CD4-positive, alpha-beta T cell treated with Interleukin-17A for 4 hours (primary cell): ENCODE results near the gene LDB3.

Experiments used
- DNase-seq: peaks from one replicate; pipeline ENCODE4 v3.0.0-alpha.2; 2020; ENCODE audit warnings: mixed read lengths

The LDB3 gene

GRCh38 chr10:86773498-86773897, 105.2 kb downstream of the LDB3 start:
- DNase-seq: no peak

- DNase-seq: no peak
Measured at GRCh38 chr10:86775056-86775869, 107.0 kb downstream of the LDB3 start.

DNA sequence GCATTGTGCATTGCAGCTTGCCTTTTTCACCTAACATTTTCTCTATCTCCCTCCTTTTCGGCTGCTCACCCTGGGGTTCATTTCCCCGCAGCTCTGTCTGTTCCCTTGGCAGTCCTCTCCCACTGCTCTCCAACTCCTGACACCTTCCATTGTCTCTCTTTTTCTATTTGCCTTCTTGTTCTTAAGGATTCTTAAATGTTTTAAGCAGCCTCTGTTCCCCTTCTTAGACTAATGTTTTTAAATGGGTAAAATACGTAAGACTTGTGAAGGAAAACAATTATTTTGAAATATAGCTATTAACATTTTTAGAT, 107.5 kb downstream of the LDB3 start:
- no peak for DNase-seq

- DNase-seq: no peak
Measured at GRCh38 chr10:86779220-86780017, 111.1 kb downstream of the LDB3 start.

DNA sequence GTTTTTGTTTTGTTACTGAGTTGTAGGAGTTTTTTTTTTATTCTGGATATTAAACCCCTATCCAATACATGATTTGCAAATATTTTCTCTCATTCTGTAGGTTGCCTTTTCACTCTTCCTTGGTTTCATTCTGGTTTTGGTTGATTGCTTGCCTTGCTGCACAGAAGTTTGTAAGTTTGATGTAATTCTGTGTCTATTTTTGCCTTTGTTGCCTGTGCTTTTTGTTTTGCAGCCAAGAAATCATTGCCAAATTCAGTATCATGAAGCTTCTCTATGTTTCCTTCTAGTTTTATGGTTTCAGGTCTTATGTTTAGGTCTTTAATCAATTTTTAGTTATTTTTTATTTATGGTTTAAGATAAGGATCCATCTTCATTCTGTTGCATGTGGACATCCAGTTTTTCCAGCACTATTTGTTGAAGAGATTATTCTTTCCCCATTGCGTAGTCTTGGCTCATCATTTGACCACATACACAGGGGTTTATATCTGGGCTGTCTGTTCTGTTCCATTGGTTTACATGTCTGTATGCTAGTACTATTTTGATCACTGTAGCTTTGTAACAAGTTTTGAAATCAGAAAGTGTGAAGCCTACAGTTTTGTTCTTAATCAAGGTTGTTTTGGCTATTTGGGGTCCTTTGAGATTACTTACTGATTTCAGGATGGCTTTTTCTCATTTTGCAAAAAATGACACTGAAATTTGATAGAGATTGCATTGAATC, 114.5 kb downstream of the LDB3 start:
- DNase-seq: no peak

DNA sequence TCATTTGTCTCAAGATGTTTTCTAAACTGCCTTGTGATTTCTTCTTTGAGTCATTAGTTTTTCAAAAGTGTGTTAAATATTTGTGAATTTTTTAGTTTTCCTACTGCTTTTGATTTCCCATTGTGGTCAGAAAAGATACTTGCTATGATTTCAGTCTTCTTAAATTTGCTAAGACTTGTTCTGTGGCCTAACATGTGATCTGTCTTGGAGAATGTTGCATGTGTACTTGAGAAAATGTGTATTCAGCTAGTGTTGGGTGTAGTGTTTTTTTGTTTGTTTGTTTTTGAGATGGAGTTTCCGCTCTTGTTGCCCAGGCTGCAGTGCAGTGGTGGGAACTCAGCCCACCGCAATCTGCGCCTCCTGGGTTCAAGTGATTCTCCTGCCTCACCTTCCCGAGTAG, 116.7 kb downstream of the LDB3 start:
- DNase-seq: no peak
